CD4-positive, alpha-beta T cell (primary cell): ENCODE results near the gene DRC3. TPM values are rescaled to one million over a fixed set of nuclear protein-coding genes. Genes with fewer than 3 reads are reported as not detected.

ENCODE experiments used
- ATAC-seq: fragments of 200-7000 bp; cut with Tn5 transposase; one replicate; pipeline ENCODE4 v1.10.0; 2022; ENCODE audit warnings: mild to moderate bottlenecking; ENCODE audit not compliant: poor library complexity
- CTCF ChIA-PET: fragments of 350-600 bp; sonication (Branson Sonifier 250); formaldehyde crosslinking; loops from one replicate; lab custom pipeline; 2021; ENCODE audit warnings: antibody characterized with exemption, inconsistent platforms; lab: Charles Lee
- POLR2A ChIA-PET: fragments of 350-600 bp; sonication (Branson Sonifier 250); formaldehyde crosslinking; loops from one replicate; lab custom pipeline; 2021; ENCODE audit warnings: antibody characterized with exemption, inconsistent platforms; lab: Charles Lee
- DNase-seq, 14 experiments: peaks; one replicate each; pipeline ENCODE4 v3.0.0-alpha.2; 2013 to 2020; ENCODE audit warnings: mixed read lengths in 2 of 14
- H3K27ac ChIP-seq, 2 donors: one replicate each; pipeline versions ENCODE4 v1.5.1 to v1.7.0; 2013; ENCODE audit warnings: low read length in 2 of 2, low read depth in 1 of 2, mild to moderate bottlenecking in 1 of 2
- H3K27me3 ChIP-seq, 2 experiments: 1 replicate in 1 of 2; 2 replicates in 1 of 2; pipeline versions ENCODE4 v1.6.1 to v1.7.0; 2013; ENCODE audit warnings: low read length in 2 of 2, control low read depth in 1 of 2, mild to moderate bottlenecking in 1 of 2, moderate library complexity in 1 of 2; ENCODE audit not compliant: insufficient read depth in 2 of 2, control insufficient read depth in 1 of 2
- H3K36me3 ChIP-seq: one replicate; pipeline ENCODE4 v1.6.1; 2013; ENCODE audit warnings: low read length, control low read depth; ENCODE audit not compliant: insufficient read depth
- H3K4me1 ChIP-seq: one replicate; pipeline ENCODE4 v1.6.1; 2013; ENCODE audit warnings: low read length, control low read depth; ENCODE audit not compliant: insufficient read depth
- H3K4me3 ChIP-seq: one replicate; pipeline ENCODE4 v1.5.1; 2013; ENCODE audit warnings: mild to moderate bottlenecking, low read length, moderate library complexity
- H3K9me3 ChIP-seq, 2 experiments: 1 replicate in 1 of 2; 2 replicates in 1 of 2; pipeline versions ENCODE4 v1.6.1 to v1.7.0; 2013; ENCODE audit warnings: low read length in 2 of 2, mild to moderate bottlenecking in 2 of 2, control low read depth in 1 of 2, moderate library complexity in 1 of 2; ENCODE audit not compliant: control insufficient read depth in 1 of 2, insufficient read depth in 1 of 2
- H3K27ac Mint-ChIP-seq: one replicate; pipeline ENCODE4 v1.8.0; 2020; ENCODE audit warnings: mixed read lengths
- H3K27me3 Mint-ChIP-seq: one replicate; pipeline ENCODE4 v1.8.0; 2021; ENCODE audit warnings: mixed read lengths
- H3K36me3 Mint-ChIP-seq: one replicate; pipeline ENCODE4 v1.8.0; 2021; ENCODE audit warnings: low read depth, mixed read lengths
- H3K4me1 Mint-ChIP-seq: one replicate; pipeline ENCODE4 v1.8.0; 2021; ENCODE audit warnings: low read depth, mixed read lengths
- H3K4me3 Mint-ChIP-seq: one replicate; pipeline ENCODE4 v1.8.0; 2020; ENCODE audit warnings: mild to moderate bottlenecking, mixed read lengths
- H3K9me3 Mint-ChIP-seq: one replicate; pipeline ENCODE4 v1.8.0; 2020; ENCODE audit warnings: mixed read lengths
- CTCF ChIP-seq: fragments of 200-600 bp; IDR thresholded peaks from one replicate; pipeline ENCODE4 v1.8.0; 2022; ENCODE audit warnings: antibody characterized with exemption, mild to moderate bottlenecking
- intact Hi-C, 2 experiments: fragments of 100-400 bp; cut with DNase I in 1 of 2; cut with micrococcal nuclease in 1 of 2; formaldehyde crosslinking; loops; one replicate each; pipeline versions ENCODE4 v1.15.1 to v1.9.0; 2023 to 2025; cut with DNase I, micrococcal nuclease
- total RNA-seq, 174 experiments: library from RNA in 2 of 174; stranded (reverse) in 2 of 174; gene quantifications; one replicate each; pipeline ENCODE4 v1.2.3 and lab custom pipeline; 2021 to 2026

Gene DRC3
- total RNA-seq, 2 experiments from 2014 or later, result 0.11 TPM; not detected in 1

- H3K4me1 Mint-ChIP-seq, result no peaks in the 10 kb centered on the region
- H3K4me3 Mint-ChIP-seq, result no peak overlapping the region
- Histone ChIP-seq H3K4me1 (no peaks in the 10 kb centered on the region), H3K27ac (no peak overlapping the region), H3K36me3 (peaks cover 10% of the 10 kb centered on the region), H3K9me3 (no peaks in the 10 kb centered on the region), H3K27me3 (no peaks in the 10 kb centered on the region), H3K4me3 (no peak overlapping the region)
- intact Hi-C loops, result no loop called here
- H3K27me3 Mint-ChIP-seq, result no peaks in the 10 kb centered on the region
- peaks cover 24% of the 10 kb centered on the region for H3K36me3 Mint-ChIP-seq
- ChIA-PET POLR2A (no interaction called here), CTCF (no interaction called here)
- no peak overlapping the region for H3K27ac Mint-ChIP-seq
- DNase-seq (no peak), ATAC-seq (no peak)
- TF ChIP-seq CTCF, result no peak
- no peaks in the 10 kb centered on the region for H3K9me3 Mint-ChIP-seq
Measured at GRCh38 chr17:18006495-18007239, 34.0 kb downstream of the DRC3 start.

- H3K27ac Mint-ChIP-seq, result no peak overlapping the region
- H3K36me3 Mint-ChIP-seq, result peaks cover 42% of the 10 kb centered on the region
- H3K9me3 Mint-ChIP-seq, result no peaks in the 10 kb centered on the region
- intact Hi-C loops, result no loop called here
- Histone ChIP-seq H3K4me1 (no peaks in the 10 kb centered on the region), H3K36me3 (peaks cover 10% of the 10 kb centered on the region), H3K27ac (no peak overlapping the region), H3K9me3 (no peaks in the 10 kb centered on the region), H3K4me3 (no peak overlapping the region), H3K27me3 (no peaks in the 10 kb centered on the region)
- CTCF ChIA-PET, result no interaction called here
- H3K27me3 Mint-ChIP-seq, result no peaks in the 10 kb centered on the region
- POLR2A ChIA-PET, result interaction anchor here (1.1 kb wide), 1 partner anchor 50 kb away, joined by 4 read pairs; no protein-coding TSS in a partner anchor
- no peak for ATAC-seq
- DNase-seq, result no peak
- no peak for TF ChIP-seq CTCF
- no peak overlapping the region for H3K4me3 Mint-ChIP-seq
- no peaks in the 10 kb centered on the region for H3K4me1 Mint-ChIP-seq
Measured at GRCh38 chr17:18008496-18009268, 36.0 kb downstream of the DRC3 start.

- DNase-seq (no peak), ATAC-seq (no peak)
- Histone ChIP-seq H3K27ac (no peak overlapping the region), H3K27me3 (no peaks in the 10 kb centered on the region), H3K4me1 (no peaks in the 10 kb centered on the region), H3K9me3 (no peaks in the 10 kb centered on the region), H3K4me3 (no peak overlapping the region), H3K36me3 (peaks cover 11% of the 10 kb centered on the region)
- no peak for TF ChIP-seq CTCF
- no peak overlapping the region for H3K27ac Mint-ChIP-seq
- CTCF ChIA-PET, result no interaction called here
- intact Hi-C loops, result loop anchor here in 1 of 2 experiments (5.0 kb wide), 1 partner anchor 68 kb away; no protein-coding TSS in a partner anchor
- POLR2A ChIA-PET, result interaction anchor here (1.1 kb wide), 1 partner anchor 52 kb away, joined by 4 read pairs; no protein-coding TSS in a partner anchor
- peaks cover 45% of the 10 kb centered on the region for H3K36me3 Mint-ChIP-seq
- no peak overlapping the region for H3K4me3 Mint-ChIP-seq
- H3K9me3 Mint-ChIP-seq, result no peaks in the 10 kb centered on the region
- H3K4me1 Mint-ChIP-seq, result no peaks in the 10 kb centered on the region
- H3K27me3 Mint-ChIP-seq, result no peaks in the 10 kb centered on the region
Measured at GRCh38 chr17:18009609-18010420, 37.2 kb downstream of the DRC3 start.
